K562 (cell line): ENCODE data around the gene RPL38. TPM values are rescaled to one million over a fixed set of nuclear protein-coding genes. Genes with fewer than 3 reads are reported as not detected.

ENCODE experiments used
- FOXA3 ChIP-seq, 2 experiments: fragments of 450-650 bp in 1 of 2; sonication (generic) in 1 of 2; formaldehyde crosslinking; IDR thresholded peaks in 1 of 2; conservative IDR thresholded peaks in 1 of 2; 2 replicates each; pipeline versions ENCODE4 v1.4.0 to v1.8.0; 2020 to 2022; ENCODE audit warnings: mild to moderate bottlenecking in 2 of 2, missing genetic modification reagents in 1 of 2
- KLF1 ChIP-seq: fragments of 450-650 bp; IDR thresholded peaks from 2 replicates; pipeline ENCODE4 v1.6.1; 2016; ENCODE audit warnings: missing genetic modification characterization, missing compliant biosample characterization
- NCOA2 ChIP-seq, 2 experiments: fragments of 450-650 bp; IDR thresholded peaks; 2 replicates each; pipeline ENCODE4 v1.6.1; 2018; ENCODE audit warnings: mild to moderate bottlenecking in 2 of 2, moderate library complexity in 1 of 2; ENCODE audit not compliant: partially characterized antibody in 2 of 2
- NUFIP1 ChIP-seq: fragments of 450-650 bp; IDR thresholded peaks from 2 replicates; pipeline ENCODE4 v1.6.1; 2018; ENCODE audit not compliant: partially characterized antibody
- PCBP1 ChIP-seq: fragments of 200-400 bp; formaldehyde crosslinking; IDR thresholded peaks from 2 replicates; pipeline ENCODE4 v1.6.1; 2018; ENCODE audit warnings: mild to moderate bottlenecking, low read depth, low read length; ENCODE audit not compliant: poor library complexity, severe bottlenecking
- PYGO2 ChIP-seq: fragments of 450-650 bp; IDR thresholded peaks from 2 replicates; pipeline ENCODE4 v1.6.1; 2016; ENCODE audit warnings: mild to moderate bottlenecking, missing genetic modification characterization, moderate library complexity, missing compliant biosample characterization
- TEAD4 ChIP-seq, 2 experiments: sonication (generic) in 1 of 2; formaldehyde crosslinking in 1 of 2; IDR thresholded peaks; 2 replicates each; pipeline versions ENCODE4 v1.6.1 to v1.8.0; 2012 to 2022; ENCODE audit warnings: borderline replicate concordance in 1 of 2, inconsistent platforms in 1 of 2, low read length in 1 of 2, mild to moderate bottlenecking in 1 of 2, missing genetic modification reagents in 1 of 2
- ZFX ChIP-seq: sonication (generic); formaldehyde crosslinking; IDR thresholded peaks from 2 replicates; pipeline ENCODE4 v1.8.0; 2022; ENCODE audit warnings: mild to moderate bottlenecking, missing genetic modification reagents, moderate library complexity
- ZNF184 ChIP-seq: sonication (generic); formaldehyde crosslinking; IDR thresholded peaks from 2 replicates; pipeline ENCODE4 v1.5.0; 2020; ENCODE audit warnings: missing genetic modification reagents
- ZNF41 ChIP-seq: fragments of 250-450 bp; sonication (Bioruptor Pico); conservative IDR thresholded peaks from 2 replicates; pipeline ENCODE4 v1.4.0; 2020; ENCODE audit warnings: mild to moderate bottlenecking
- ZNF444 ChIP-seq: fragments of 250-450 bp; sonication (Bioruptor Pico); IDR thresholded peaks from 2 replicates; pipeline ENCODE4 v1.4.0; 2020; ENCODE audit warnings: mild to moderate bottlenecking, moderate library complexity
- ZNF77 ChIP-seq: fragments of 250-450 bp; sonication (Bioruptor Pico); IDR thresholded peaks from 2 replicates; pipeline ENCODE4 v1.5.0; 2020
- polyA plus RNA-seq, 8 experiments: library from polyadenylated mRNA; depleted of rRNA in 4 of 8; stranded (reverse) in 5 of 8; unstranded in 3 of 8; fragments of >200 nt; fragmentation: Nextera tagmentation in 2 of 8; fragmentation: Illumina TruSeq in 1 of 8; extraction: Ambion mirVana in 2 of 8; extraction: Trizol in 1 of 8; gene quantifications; 2 replicates each; pipeline versions ENCODE4 v1.2.1 to v1.2.3, GENCODE V29; 2011 to 2014; ENCODE audit warnings: inconsistent platforms in 1 of 8, missing spikeins in 1 of 8
- total RNA-seq, 7 experiments: library from RNA; depleted of rRNA in 6 of 7; stranded (reverse); fragments of >200 nt in 6 of 7; fragmentation: Illumina TruSeq in 2 of 7; extraction: Trizol in 2 of 7; gene quantifications; 2 replicates each; pipeline versions ENCODE4 v1.2.1 to v1.2.3, GENCODE V29; 2011 to 2021; ENCODE audit warnings: low replicate concordance in 1 of 7
- TF ChIP-seq, protein P1 (sequence below): fragments of 200-800 bp; sonication (Bioruptor generic); IDR thresholded peaks from 2 replicates; pipeline ENCODE4 v1.6.1; 2017; ENCODE audit warnings: missing genetic modification characterization, missing compliant biosample characterization
- TF ChIP-seq, protein P2 (sequence below): fragments of 450-650 bp; IDR thresholded peaks from 2 replicates; pipeline ENCODE4 v1.6.1; 2017; ENCODE audit warnings: antibody characterized with exemption, mild to moderate bottlenecking
- TF ChIP-seq, protein P3 (sequence below): fragments of 250-450 bp; sonication (Bioruptor Pico); IDR thresholded peaks from 2 replicates; pipeline ENCODE4 v1.8.0; 2022; ENCODE audit warnings: inconsistent platforms, mild to moderate bottlenecking, moderate library complexity, borderline replicate concordance
- TF ChIP-seq, protein P4 (sequence below): sonication (generic); formaldehyde crosslinking; IDR thresholded peaks from 2 replicates; pipeline ENCODE4 v1.8.0; 2022; ENCODE audit warnings: missing genetic modification reagents, mild to moderate bottlenecking, moderate library complexity, borderline replicate concordance

RPL38 gene
- total and polyA plus RNA-seq, 9 of the 15 experiments (the other 6 are each of a cell fraction or from before 2014, with no cell fraction given), result 1,224 to 3,864 (median 1,939) TPM

DNA sequence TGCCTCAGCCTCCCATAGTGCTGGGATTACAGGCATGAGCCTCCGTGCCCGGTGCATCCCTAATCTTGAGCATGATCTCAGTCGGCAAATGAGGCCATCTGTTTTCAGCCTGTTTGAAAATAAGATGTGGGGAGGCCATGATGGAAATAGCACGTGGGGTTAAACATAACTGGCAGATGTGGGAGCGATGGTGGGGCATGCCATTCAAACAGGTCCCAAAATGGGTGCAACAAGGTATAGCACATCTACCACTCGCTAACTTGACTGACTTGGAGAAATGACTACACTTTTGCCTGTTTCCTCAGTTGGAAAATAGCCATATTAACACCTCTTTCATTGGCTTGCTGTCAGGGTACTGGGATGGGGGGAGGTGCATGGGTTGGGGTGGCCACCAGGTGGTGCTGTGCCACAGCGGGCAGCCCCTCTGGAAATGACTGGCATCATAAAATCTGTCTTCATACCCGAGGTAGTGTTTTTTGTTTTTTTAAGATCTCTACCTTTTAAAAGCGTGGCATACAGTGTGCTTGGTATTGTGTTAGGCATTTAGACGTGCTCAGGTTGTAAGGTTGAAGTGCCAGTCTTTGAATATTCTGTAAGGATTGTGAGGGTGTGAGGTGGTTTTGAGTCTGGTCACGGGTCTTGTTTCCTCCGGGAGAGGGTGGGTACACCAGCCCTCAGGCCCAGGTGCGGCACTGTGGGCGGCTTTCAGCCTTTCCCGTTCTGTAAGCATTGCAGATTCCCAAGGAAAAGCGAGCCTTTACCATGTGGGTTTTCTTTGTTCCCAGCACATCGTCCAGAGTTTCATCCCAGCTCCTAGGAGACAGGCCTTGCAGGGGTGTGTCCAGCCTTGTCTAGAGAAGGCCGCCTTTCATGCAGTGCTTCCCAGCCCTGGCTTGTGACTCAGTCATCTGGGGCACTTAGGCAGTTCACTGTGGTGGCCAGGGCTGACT is 7.0 kb downstream of the RPL38 start (continued):
- TF ChIP-seq KLF1 (tag) (no peak), FOXA3 (CRISPR knock-in tag; conservative IDR thresholded peaks at IDR 0.05 in 1 of 2, IDR thresholded peaks at IDR 0.05 in 1 of 2) (no peak), ZNF184 (CRISPR knock-in tag) (no peak), ZFX (CRISPR knock-in tag) (peak; percentile 43; the same call in 1 of the 2 replicates), TEAD4 (IDR thresholded peaks at IDR 0.05; ENCODE audit: low read length) (0 out of 2 replicates have a peak, but pooled peaks have one; percentile 5), TEAD4 (CRISPR knock-in tag; IDR thresholded peaks at IDR 0.05; ENCODE audit: borderline replicate concordance) (no peak), NCOA2 (IDR thresholded peaks at IDR 0.05; ENCODE audit: partially characterized antibody in 2 of 2) (no peak), PYGO2 (tag) (no peak), PCBP1 (no peak), ZNF41 (CRISPR knock-in tag) (no peak), ZNF77 (no peak), ZNF444 (CRISPR knock-in tag) (no peak), NUFIP1 (no peak)
- TF ChIP-seq, protein P1, sequence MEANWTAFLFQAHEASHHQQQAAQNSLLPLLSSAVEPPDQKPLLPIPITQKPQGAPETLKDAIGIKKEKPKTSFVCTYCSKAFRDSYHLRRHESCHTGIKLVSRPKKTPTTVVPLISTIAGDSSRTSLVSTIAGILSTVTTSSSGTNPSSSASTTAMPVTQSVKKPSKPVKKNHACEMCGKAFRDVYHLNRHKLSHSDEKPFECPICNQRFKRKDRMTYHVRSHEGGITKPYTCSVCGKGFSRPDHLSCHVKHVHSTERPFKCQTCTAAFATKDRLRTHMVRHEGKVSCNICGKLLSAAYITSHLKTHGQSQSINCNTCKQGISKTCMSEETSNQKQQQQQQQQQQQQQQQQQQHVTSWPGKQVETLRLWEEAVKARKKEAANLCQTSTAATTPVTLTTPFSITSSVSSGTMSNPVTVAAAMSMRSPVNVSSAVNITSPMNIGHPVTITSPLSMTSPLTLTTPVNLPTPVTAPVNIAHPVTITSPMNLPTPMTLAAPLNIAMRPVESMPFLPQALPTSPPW (CRISPR knock-in tag), result peak; percentile 98
- TF ChIP-seq, protein P2, sequence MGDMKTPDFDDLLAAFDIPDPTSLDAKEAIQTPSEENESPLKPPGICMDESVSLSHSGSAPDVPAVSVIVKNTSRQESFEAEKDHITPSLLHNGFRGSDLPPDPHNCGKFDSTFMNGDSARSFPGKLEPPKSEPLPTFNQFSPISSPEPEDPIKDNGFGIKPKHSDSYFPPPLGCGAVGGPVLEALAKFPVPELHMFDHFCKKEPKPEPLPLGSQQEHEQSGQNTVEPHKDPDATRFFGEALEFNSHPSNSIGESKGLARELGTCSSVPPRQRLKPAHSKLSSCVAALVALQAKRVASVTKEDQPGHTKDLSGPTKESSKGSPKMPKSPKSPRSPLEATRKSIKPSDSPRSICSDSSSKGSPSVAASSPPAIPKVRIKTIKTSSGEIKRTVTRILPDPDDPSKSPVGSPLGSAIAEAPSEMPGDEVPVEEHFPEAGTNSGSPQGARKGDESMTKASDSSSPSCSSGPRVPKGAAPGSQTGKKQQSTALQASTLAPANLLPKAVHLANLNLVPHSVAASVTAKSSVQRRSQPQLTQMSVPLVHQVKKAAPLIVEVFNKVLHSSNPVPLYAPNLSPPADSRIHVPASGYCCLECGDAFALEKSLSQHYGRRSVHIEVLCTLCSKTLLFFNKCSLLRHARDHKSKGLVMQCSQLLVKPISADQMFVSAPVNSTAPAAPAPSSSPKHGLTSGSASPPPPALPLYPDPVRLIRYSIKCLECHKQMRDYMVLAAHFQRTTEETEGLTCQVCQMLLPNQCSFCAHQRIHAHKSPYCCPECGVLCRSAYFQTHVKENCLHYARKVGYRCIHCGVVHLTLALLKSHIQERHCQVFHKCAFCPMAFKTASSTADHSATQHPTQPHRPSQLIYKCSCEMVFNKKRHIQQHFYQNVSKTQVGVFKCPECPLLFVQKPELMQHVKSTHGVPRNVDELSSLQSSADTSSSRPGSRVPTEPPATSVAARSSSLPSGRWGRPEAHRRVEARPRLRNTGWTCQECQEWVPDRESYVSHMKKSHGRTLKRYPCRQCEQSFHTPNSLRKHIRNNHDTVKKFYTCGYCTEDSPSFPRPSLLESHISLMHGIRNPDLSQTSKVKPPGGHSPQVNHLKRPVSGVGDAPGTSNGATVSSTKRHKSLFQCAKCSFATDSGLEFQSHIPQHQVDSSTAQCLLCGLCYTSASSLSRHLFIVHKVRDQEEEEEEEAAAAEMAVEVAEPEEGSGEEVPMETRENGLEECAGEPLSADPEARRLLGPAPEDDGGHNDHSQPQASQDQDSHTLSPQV, result peak; percentile 51; the same call in 1 of the 2 replicates
- TF ChIP-seq, protein P3, sequence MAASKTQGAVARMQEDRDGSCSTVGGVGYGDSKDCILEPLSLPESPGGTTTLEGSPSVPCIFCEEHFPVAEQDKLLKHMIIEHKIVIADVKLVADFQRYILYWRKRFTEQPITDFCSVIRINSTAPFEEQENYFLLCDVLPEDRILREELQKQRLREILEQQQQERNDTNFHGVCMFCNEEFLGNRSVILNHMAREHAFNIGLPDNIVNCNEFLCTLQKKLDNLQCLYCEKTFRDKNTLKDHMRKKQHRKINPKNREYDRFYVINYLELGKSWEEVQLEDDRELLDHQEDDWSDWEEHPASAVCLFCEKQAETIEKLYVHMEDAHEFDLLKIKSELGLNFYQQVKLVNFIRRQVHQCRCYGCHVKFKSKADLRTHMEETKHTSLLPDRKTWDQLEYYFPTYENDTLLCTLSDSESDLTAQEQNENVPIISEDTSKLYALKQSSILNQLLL (CRISPR knock-in tag), result no peak
- TF ChIP-seq, protein P4, sequence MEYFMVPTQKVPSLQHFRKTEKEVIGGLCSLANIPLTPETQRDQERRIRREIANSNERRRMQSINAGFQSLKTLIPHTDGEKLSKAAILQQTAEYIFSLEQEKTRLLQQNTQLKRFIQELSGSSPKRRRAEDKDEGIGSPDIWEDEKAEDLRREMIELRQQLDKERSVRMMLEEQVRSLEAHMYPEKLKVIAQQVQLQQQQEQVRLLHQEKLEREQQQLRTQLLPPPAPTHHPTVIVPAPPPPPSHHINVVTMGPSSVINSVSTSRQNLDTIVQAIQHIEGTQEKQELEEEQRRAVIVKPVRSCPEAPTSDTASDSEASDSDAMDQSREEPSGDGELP (CRISPR knock-in tag), result peak; percentile 15; the same call in 1 of the 2 replicates
